OCI-LY7 (cell line): ENCODE data around the gene LACRT.

Experiments used
- EZH2phosphoT487 ChIP-seq: fragments of 200-600 bp; sonication (generic); IDR thresholded peaks from 2 replicates; pipeline ENCODE4 v1.6.1; 2018; ENCODE audit warnings: low read depth, borderline replicate concordance, mild to moderate bottlenecking, mixed run types, antibody characterized with exemption, low read length, moderate library complexity, mixed read lengths
- TF ChIP-seq, protein P1 (sequence below): fragments of 200-600 bp; sonication (generic); conservative IDR thresholded peaks from 2 replicates; pipeline ENCODE4 v1.5.1; 2014; ENCODE audit warnings: mild to moderate bottlenecking, antibody characterized with exemption, low read length, moderate library complexity, mixed read lengths

DNA sequence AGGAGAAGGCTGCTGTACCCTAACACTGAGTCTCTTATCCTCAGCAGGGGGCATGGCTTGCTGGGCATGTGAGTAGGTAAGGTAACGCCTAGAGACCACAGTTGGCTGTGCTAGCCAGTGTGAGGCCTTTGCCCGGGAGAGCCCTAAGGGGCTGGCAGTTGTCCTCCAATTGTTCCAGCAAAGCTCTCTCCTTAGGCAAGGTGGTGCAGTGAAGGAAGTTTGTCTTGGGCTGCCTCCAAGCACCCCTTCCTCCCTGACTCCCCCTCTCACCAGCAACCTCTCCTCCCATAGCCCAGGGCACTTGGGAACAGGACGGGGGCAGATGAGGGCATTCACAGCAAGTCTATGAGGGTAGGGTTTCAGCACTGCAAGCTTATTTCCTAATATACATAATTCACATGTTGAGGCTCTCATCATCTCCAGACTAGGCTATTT lies 23.0 kb downstream of the LACRT start:
- TF ChIP-seq, protein P1, sequence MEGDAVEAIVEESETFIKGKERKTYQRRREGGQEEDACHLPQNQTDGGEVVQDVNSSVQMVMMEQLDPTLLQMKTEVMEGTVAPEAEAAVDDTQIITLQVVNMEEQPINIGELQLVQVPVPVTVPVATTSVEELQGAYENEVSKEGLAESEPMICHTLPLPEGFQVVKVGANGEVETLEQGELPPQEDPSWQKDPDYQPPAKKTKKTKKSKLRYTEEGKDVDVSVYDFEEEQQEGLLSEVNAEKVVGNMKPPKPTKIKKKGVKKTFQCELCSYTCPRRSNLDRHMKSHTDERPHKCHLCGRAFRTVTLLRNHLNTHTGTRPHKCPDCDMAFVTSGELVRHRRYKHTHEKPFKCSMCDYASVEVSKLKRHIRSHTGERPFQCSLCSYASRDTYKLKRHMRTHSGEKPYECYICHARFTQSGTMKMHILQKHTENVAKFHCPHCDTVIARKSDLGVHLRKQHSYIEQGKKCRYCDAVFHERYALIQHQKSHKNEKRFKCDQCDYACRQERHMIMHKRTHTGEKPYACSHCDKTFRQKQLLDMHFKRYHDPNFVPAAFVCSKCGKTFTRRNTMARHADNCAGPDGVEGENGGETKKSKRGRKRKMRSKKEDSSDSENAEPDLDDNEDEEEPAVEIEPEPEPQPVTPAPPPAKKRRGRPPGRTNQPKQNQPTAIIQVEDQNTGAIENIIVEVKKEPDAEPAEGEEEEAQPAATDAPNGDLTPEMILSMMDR: no peak
- no peak for TF ChIP-seq EZH2phosphoT487
